AG04450 (cell line): Measurements from ENCODE around the gene ITM2B. TPM values are rescaled to one million over a fixed set of nuclear protein-coding genes. Genes with fewer than 3 reads are reported as not detected.
A peak's percentile ranks its signal among the peaks of the same experiment; 100 is the strongest.
"Not testable (repeated sequence)": the region's sequence is repeated elsewhere in the genome, so short reads cannot be mapped to it uniquely, and the experiment has no call there.

Source experiments
- CTCF ChIA-PET: fragments of 300-600, 350-600 bp; formaldehyde crosslinking; extraction: SDS; loops from one replicate; lab custom pipeline; 2022; ENCODE audit warnings: antibody characterized with exemption, inconsistent platforms; lab: Charles Lee
- POLR2A ChIA-PET: fragments of 350-600 bp; formaldehyde crosslinking; extraction: SDS; loops from one replicate; lab custom pipeline; 2021; ENCODE audit warnings: antibody characterized with exemption, inconsistent platforms; lab: Yijun Ruan, JAX
- DNase-seq: peaks from one replicate; pipeline ENCODE4 v3.0.0-alpha.2; 2011; ENCODE audit warnings: low read depth, low spot score
- H3K27ac ChIP-seq: one replicate; pipeline ENCODE4 v1.5.1; 2012; ENCODE audit warnings: low read depth, low read length, control low read depth
- H3K27me3 ChIP-seq: one replicate; pipeline ENCODE4 v1.6.0; 2012; ENCODE audit warnings: low read length; ENCODE audit not compliant: control insufficient read depth, insufficient read depth
- H3K4me3 ChIP-seq: 2 replicates; pipeline ENCODE4 v1.5.1; 2011; ENCODE audit warnings: mild to moderate bottlenecking, low read depth, low read length, control low read depth
- H3K9me3 ChIP-seq: 2 replicates; pipeline ENCODE4 v1.5.1; 2012; ENCODE audit warnings: low read length; ENCODE audit not compliant: control insufficient read depth, insufficient read depth
- polyA plus RNA-seq: library from polyadenylated mRNA; depleted of rRNA; stranded (reverse); fragments of >200 nt; gene quantifications from 2 replicates; pipeline ENCODE4 v1.2.3, GENCODE V29; 2011
- TF ChIP-seq, protein P1 (sequence below): IDR thresholded peaks from 2 replicates; pipeline ENCODE4 v1.5.1; 2011; ENCODE audit warnings: low read depth, low read length, control low read depth, inconsistent platforms

Gene ITM2B
- polyA plus RNA-seq, 1 experiment = 417 TPM

DNA sequence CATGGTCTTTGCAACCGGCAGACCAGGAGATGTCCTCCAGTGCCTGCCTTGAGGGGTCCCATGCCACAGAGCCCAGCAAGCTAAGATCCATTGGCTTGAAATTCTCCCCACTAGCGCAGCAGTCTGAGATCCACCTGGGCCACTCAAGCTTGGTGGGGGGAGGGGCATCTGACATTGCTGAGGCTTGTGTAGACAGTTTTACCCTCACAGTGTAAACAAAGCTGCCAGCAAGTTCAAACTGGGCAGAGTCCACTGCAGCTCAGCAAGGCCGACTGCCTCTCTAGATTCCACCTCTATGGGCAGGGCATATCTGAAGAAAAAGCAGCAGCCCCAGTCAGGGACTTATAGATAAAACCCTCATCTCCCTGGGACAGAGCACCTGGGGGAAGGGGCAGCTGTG lies 32.0 kb upstream of the ITM2B start:
- Histone ChIP-seq H3K27ac (no peak overlapping the region), H3K4me3 (no peak overlapping the region), H3K27me3 (no peaks in the 10 kb centered on the region), H3K9me3 (no peaks in the 10 kb centered on the region)
- no peak for DNase-seq
- CTCF ChIA-PET = no interaction called here
- POLR2A ChIA-PET = no interaction called here
- TF ChIP-seq, protein P1, sequence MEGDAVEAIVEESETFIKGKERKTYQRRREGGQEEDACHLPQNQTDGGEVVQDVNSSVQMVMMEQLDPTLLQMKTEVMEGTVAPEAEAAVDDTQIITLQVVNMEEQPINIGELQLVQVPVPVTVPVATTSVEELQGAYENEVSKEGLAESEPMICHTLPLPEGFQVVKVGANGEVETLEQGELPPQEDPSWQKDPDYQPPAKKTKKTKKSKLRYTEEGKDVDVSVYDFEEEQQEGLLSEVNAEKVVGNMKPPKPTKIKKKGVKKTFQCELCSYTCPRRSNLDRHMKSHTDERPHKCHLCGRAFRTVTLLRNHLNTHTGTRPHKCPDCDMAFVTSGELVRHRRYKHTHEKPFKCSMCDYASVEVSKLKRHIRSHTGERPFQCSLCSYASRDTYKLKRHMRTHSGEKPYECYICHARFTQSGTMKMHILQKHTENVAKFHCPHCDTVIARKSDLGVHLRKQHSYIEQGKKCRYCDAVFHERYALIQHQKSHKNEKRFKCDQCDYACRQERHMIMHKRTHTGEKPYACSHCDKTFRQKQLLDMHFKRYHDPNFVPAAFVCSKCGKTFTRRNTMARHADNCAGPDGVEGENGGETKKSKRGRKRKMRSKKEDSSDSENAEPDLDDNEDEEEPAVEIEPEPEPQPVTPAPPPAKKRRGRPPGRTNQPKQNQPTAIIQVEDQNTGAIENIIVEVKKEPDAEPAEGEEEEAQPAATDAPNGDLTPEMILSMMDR = no peak

DNA sequence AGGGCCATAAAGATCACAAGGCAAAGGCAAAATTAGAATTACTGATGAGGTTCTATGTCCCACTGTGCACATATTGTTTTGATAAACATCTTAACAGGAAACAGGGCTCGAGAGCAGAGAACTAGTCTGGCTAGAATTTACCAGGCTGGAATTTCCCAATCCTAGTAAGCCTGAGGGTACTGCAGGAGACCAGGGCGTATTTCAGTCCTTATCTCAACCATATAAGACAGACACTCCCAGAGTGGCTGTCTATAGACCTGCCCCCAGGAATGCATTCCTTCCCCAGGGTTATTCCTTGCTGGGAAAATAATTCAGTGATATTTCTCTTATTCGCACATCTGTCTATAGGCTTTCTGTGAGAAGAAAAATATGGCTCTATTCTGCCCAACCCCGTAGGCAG lies 25.8 kb upstream of the ITM2B start:
- DNase-seq, POLR2A ChIA-PET, CTCF ChIA-PET: not testable (repeated sequence)

DNA sequence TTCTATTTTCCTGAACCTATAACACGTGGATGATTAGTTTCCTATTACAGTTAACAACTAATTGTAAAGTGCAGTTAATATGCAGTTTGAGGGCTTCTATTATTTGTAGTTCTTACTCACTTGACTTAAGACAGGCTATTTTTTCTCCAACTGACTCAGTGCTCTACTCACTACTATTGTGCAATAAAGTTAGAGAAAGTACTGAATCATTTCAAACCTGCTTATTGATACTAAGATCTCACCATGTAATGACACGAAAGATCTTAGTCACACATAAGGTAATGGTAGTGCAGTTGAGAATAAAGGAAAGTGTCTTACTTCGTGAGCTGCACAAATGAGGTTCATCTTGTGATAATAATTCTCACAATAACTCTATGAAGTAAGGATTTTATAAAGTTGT lies 22.8 kb upstream of the ITM2B start:
- Histone ChIP-seq H3K4me3 (no peak overlapping the region), H3K9me3 (no peaks in the 10 kb centered on the region), H3K27me3 (no peaks in the 10 kb centered on the region), H3K27ac (no peak overlapping the region)
- TF ChIP-seq, protein P1 = no peak
- peak; percentile 58 for DNase-seq
- ChIA-PET POLR2A (no interaction called here), CTCF (no interaction called here)

More for the DNA sequence above, 25.8 kb upstream of the ITM2B start:
- H3K27ac ChIP-seq, H3K27me3 ChIP-seq, H3K9me3 ChIP-seq, H3K4me3 ChIP-seq: not testable (repeated sequence)

DNA sequence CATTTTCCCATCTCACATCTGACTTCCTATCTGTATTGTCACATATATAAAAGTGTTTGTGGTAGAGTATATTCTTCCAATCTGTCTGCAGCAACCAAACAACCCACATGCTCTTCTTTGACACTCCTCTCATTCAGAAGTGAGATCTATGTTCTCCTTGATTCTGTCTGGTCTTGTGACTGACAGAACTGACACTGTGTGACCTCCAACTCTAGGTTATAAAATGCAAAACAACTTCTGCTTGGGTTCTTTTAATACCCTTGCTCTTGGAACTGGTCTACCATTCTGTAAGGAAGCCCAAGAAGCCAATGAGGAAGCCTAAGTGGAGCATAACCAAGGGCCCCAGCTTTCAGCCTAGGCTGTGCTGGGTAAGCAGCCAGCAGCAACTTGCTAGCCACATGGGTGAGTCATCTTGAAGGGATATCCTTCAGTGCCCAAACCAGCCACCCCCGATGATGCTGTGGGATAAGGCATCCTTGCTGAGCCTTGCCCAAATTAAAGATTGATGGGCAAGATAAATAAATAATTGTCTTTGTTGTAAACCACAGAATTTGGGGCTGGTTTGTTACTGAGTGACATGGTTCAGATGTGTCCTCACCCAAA lies 18.4 kb upstream of the ITM2B start:
- no peak for DNase-seq
- peaks cover 2% of the 10 kb centered on the region for H3K27me3 ChIP-seq
- H3K27ac ChIP-seq = no peak overlapping the region
- H3K9me3 ChIP-seq = no peaks in the 10 kb centered on the region
- TF ChIP-seq, protein P1 = no peak
- no peak overlapping the region for H3K4me3 ChIP-seq
- CTCF ChIA-PET = no interaction called here
- POLR2A ChIA-PET = no interaction called here

DNA sequence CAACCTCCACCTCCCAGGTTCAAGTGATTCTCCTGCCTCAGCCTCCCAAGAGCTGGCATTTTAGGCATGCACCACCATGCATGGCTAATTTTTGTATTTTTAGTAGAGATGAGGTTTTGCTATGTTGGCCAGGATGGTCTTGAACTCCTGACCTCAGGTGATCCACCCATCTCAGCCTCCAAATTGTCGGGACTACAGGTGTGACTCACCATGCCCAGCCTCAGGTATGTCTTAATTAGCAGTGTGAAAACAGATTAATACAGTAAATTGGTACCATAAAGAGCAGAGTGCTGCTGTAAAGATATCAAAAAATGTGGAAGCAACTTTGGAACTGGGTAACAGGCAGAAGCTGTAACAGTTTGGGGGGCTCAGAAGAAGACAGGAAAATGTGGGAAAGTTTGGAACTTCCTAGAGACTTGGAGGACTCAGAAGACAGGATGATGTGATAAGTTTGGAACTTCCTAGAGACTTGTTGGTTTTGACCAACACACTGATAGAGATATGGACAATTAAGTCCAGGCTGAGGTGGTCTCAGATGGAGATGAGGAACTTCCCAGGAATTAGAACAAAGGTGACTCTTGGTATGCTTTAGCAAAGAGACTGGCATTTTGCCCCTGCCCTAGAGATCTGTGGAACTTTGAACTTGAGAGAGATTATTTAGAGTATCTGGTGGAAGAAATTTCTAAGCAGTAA lies 17.3 kb upstream of the ITM2B start:
- POLR2A ChIA-PET, H3K9me3 ChIP-seq, H3K27ac ChIP-seq, H3K4me3 ChIP-seq, H3K27me3 ChIP-seq, DNase-seq, CTCF ChIA-PET: not testable (repeated sequence)

DNA sequence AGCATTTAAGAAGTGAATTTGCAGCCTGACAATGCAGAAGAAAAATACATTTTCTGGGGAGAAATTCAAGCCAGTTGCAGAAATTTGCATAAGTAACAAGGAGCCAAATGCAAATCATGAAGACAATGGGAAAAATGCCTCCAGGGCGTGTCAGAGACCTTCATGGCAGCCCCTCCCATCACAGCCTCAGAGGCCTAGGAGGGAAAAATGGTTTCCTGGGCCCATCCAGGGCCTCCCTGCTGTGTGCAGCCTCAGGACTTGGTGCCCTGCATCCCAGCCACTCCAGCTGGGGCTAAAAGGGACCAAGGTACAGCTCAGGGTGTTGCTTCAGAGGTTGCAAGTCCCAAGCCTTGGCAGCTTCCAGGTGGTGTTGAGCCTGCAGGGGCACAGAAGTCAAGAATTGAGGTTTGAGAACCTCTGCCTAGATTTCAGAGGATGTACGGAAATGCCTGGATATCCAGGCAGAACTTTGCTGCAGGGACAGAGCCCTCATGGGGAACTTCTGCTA lies 16.7 kb upstream of the ITM2B start:
- TF ChIP-seq, protein P1 = no peak
- Histone ChIP-seq H3K4me3 (no peak overlapping the region), H3K27me3 (peaks cover 2% of the 10 kb centered on the region), H3K9me3 (no peaks in the 10 kb centered on the region), H3K27ac (no peak overlapping the region)
- CTCF ChIA-PET = no interaction called here
- DNase-seq = no peak
- POLR2A ChIA-PET = no interaction called here
